NCI-H2171 (cell line): Measurements from ENCODE around the gene CNN2.

Source experiments
- DNase-seq: peaks from one replicate; lab custom pipeline; 2025; lab: John Stamatoyannopoulos, UW

CNN2 gene

GRCh38 chr19:1049106-1049505 is 22.7 kb downstream of the CNN2 start:
- DNase-seq, result no peak

GRCh38 chr19:1049800-1050199 is 23.4 kb downstream of the CNN2 start:
- no peak for DNase-seq

- DNase-seq, result no peak
Observed at GRCh38 chr19:1050989-1051788, 24.8 kb downstream of the CNN2 start.

GRCh38 chr19:1051791-1052190 is 25.4 kb downstream of the CNN2 start:
- DNase-seq, result no peak

- DNase-seq, result no peak
Observed at GRCh38 chr19:1052349-1052975, 26.1 kb downstream of the CNN2 start.

- no peak for DNase-seq
Observed at GRCh38 chr19:1053176-1054101, 27.0 kb downstream of the CNN2 start.

- DNase-seq, result no peak
Observed at GRCh38 chr19:1054102-1055027, 28.0 kb downstream of the CNN2 start.

GRCh38 chr19:1055028-1055425 is 28.6 kb downstream of the CNN2 start:
- no peak for DNase-seq

- no peak for DNase-seq
Observed at GRCh38 chr19:1055886-1056620, 29.6 kb downstream of the CNN2 start.

- peak; percentile 70 for DNase-seq
Observed at GRCh38 chr19:1057176-1057855, 30.9 kb downstream of the CNN2 start.

- no peak for DNase-seq
Observed at GRCh38 chr19:1058112-1058511, 31.7 kb downstream of the CNN2 start.

- no peak for DNase-seq
Observed at GRCh38 chr19:1060689-1061088, 34.3 kb downstream of the CNN2 start.

- DNase-seq, result no peak
Observed at GRCh38 chr19:1061987-1062386, 35.6 kb downstream of the CNN2 start.

- no peak for DNase-seq
Observed at GRCh38 chr19:1062387-1063029, 36.1 kb downstream of the CNN2 start.

GRCh38 chr19:1063030-1063908 is 36.9 kb downstream of the CNN2 start:
- DNase-seq, result no peak

- DNase-seq, result no peak
Observed at GRCh38 chr19:1063909-1064660, 37.7 kb downstream of the CNN2 start.

GRCh38 chr19:1064661-1065605 is 38.5 kb downstream of the CNN2 start:
- DNase-seq, result peak; percentile 67
